K562 (cell line): ENCODE measurements around the gene HSD11B2. TPM values are rescaled to one million over a fixed set of nuclear protein-coding genes. Genes with fewer than 3 reads are reported as not detected.

Experiments used
- ATF7 ChIP-seq: fragments of 450-650 bp; IDR thresholded peaks from 2 replicates; pipeline ENCODE4 v1.7.1; 2014; ENCODE audit warnings: mild to moderate bottlenecking, moderate library complexity
- BMI1 ChIP-seq: fragments of 150-350 bp; IDR thresholded peaks from 2 replicates; pipeline ENCODE4 v1.6.1; 2014; ENCODE audit warnings: low read length
- CREB1 ChIP-seq, 2 experiments: sonication (generic) in 1 of 2; formaldehyde crosslinking in 1 of 2; IDR thresholded peaks; 2 replicates each; pipeline versions ENCODE4 v1.6.1 to v1.8.0; 2012 to 2022; ENCODE audit warnings: inconsistent platforms in 1 of 2, mild to moderate bottlenecking in 1 of 2, missing genetic modification reagents in 1 of 2, moderate library complexity in 1 of 2
- EGR1 ChIP-seq: fragments of 450-650 bp; conservative IDR thresholded peaks from 2 replicates; pipeline ENCODE4 v1.6.1; 2017; ENCODE audit warnings: mild to moderate bottlenecking
- KDM5B ChIP-seq: fragments of 200-600 bp; sonication (generic); IDR thresholded peaks from 2 replicates; pipeline ENCODE4 v1.6.1; 2012; ENCODE audit warnings: low read depth, mild to moderate bottlenecking, moderate library complexity, low read length, control low read depth, inconsistent platforms; ENCODE audit not compliant: insufficient replicate concordance
- MECOM ChIP-seq: fragments of 250-450 bp; sonication (Bioruptor Pico); IDR thresholded peaks from 2 replicates; pipeline ENCODE4 v1.8.0; 2022; ENCODE audit warnings: inconsistent platforms
- MEIS2 ChIP-seq: fragments of 450-650 bp; IDR thresholded peaks from 2 replicates; pipeline ENCODE4 v1.6.1; 2014; ENCODE audit warnings: mild to moderate bottlenecking; ENCODE audit not compliant: partially characterized antibody
- MNT ChIP-seq, 2 experiments: fragments of 450-650 bp; conservative IDR thresholded peaks; 2 replicates each; pipeline ENCODE4 v1.6.1; 2017; ENCODE audit warnings: mild to moderate bottlenecking in 2 of 2, moderate library complexity in 2 of 2
- MYNN ChIP-seq, 2 experiments: sonication (generic); formaldehyde crosslinking in 1 of 2; IDR thresholded peaks; 2 replicates each; pipeline versions ENCODE4 v1.5.0 to v1.6.1; 2016 to 2020; ENCODE audit warnings: antibody characterized with exemption in 1 of 2, missing genetic modification reagents in 1 of 2
- RFX1 ChIP-seq: fragments of 450-650 bp; IDR thresholded peaks from 2 replicates; pipeline ENCODE4 v1.6.1; 2016; ENCODE audit warnings: mild to moderate bottlenecking, moderate library complexity
- polyA plus RNA-seq, 8 experiments: library from polyadenylated mRNA; depleted of rRNA in 4 of 8; stranded (reverse) in 5 of 8; unstranded in 3 of 8; fragments of >200 nt; fragmentation: Nextera tagmentation in 2 of 8; fragmentation: Illumina TruSeq in 1 of 8; extraction: Ambion mirVana in 2 of 8; extraction: Trizol in 1 of 8; gene quantifications; 2 replicates each; pipeline versions ENCODE4 v1.2.1 to v1.2.3, GENCODE V29; 2011 to 2014; ENCODE audit warnings: inconsistent platforms in 1 of 8, missing spikeins in 1 of 8
- total RNA-seq, 7 experiments: library from RNA; depleted of rRNA in 6 of 7; stranded (reverse); fragments of >200 nt in 6 of 7; fragmentation: Illumina TruSeq in 2 of 7; extraction: Trizol in 2 of 7; gene quantifications; 2 replicates each; pipeline versions ENCODE4 v1.2.1 to v1.2.3, GENCODE V29; 2011 to 2021; ENCODE audit warnings: low replicate concordance in 1 of 7
- TF ChIP-seq, protein P1 (sequence below): sonication (generic); formaldehyde crosslinking; IDR thresholded peaks from 2 replicates; pipeline ENCODE4 v1.8.0; 2022; ENCODE audit warnings: mild to moderate bottlenecking, missing genetic modification reagents
- TF ChIP-seq, protein P2 (sequence below), 2 experiments: IDR thresholded peaks; 2 replicates each; pipeline ENCODE4 v1.6.1; 2011; ENCODE audit warnings: borderline replicate concordance in 1 of 2, control low read depth in 1 of 2, low read depth in 1 of 2, low read length in 1 of 2, mild to moderate bottlenecking in 1 of 2, mixed read lengths in 1 of 2, moderate library complexity in 1 of 2; ENCODE audit not compliant: insufficient read depth in 1 of 2, insufficient read length in 1 of 2, poor library complexity in 1 of 2, severe bottlenecking in 1 of 2; ENCODE audit errors: extremely low read depth in 1 of 2

HSD11B2 gene
- total and polyA plus RNA-seq, 9 of the 15 experiments (the other 6 are each of a cell fraction or from before 2014, with no cell fraction given), result 0.08 to 2.0 (median 0.79) TPM

GRCh38 chr16:67396159-67397035 is 34.5 kb upstream of the HSD11B2 start (continued):
- peak in 1 of 2 experiments; percentile 63; a peak in 1 of 4 replicates for TF ChIP-seq MNT (conservative IDR thresholded peaks at IDR 0.05)
- TF ChIP-seq BMI1, result peak; percentile 69
- TF ChIP-seq KDM5B, result no peak
- TF ChIP-seq, protein P1, sequence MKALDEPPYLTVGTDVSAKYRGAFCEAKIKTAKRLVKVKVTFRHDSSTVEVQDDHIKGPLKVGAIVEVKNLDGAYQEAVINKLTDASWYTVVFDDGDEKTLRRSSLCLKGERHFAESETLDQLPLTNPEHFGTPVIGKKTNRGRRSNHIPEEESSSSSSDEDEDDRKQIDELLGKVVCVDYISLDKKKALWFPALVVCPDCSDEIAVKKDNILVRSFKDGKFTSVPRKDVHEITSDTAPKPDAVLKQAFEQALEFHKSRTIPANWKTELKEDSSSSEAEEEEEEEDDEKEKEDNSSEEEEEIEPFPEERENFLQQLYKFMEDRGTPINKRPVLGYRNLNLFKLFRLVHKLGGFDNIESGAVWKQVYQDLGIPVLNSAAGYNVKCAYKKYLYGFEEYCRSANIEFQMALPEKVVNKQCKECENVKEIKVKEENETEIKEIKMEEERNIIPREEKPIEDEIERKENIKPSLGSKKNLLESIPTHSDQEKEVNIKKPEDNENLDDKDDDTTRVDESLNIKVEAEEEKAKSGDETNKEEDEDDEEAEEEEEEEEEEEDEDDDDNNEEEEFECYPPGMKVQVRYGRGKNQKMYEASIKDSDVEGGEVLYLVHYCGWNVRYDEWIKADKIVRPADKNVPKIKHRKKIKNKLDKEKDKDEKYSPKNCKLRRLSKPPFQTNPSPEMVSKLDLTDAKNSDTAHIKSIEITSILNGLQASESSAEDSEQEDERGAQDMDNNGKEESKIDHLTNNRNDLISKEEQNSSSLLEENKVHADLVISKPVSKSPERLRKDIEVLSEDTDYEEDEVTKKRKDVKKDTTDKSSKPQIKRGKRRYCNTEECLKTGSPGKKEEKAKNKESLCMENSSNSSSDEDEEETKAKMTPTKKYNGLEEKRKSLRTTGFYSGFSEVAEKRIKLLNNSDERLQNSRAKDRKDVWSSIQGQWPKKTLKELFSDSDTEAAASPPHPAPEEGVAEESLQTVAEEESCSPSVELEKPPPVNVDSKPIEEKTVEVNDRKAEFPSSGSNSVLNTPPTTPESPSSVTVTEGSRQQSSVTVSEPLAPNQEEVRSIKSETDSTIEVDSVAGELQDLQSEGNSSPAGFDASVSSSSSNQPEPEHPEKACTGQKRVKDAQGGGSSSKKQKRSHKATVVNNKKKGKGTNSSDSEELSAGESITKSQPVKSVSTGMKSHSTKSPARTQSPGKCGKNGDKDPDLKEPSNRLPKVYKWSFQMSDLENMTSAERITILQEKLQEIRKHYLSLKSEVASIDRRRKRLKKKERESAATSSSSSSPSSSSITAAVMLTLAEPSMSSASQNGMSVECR (CRISPR knock-in tag), result peak; percentile 81; the same call in 1 of the 2 replicates
- TF ChIP-seq, protein P2, sequence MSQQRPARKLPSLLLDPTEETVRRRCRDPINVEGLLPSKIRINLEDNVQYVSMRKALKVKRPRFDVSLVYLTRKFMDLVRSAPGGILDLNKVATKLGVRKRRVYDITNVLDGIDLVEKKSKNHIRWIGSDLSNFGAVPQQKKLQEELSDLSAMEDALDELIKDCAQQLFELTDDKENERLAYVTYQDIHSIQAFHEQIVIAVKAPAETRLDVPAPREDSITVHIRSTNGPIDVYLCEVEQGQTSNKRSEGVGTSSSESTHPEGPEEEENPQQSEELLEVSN (IDR thresholded peaks at IDR 0.05; ENCODE audit: borderline replicate concordance in 1 of 2, extremely low read depth in 1 of 2, insufficient read depth in 1 of 2, insufficient read length in 1 of 2, low read depth in 1 of 2, low read length in 1 of 2, poor library complexity in 1 of 2, severe bottlenecking in 1 of 2), result no peak
- no peak for TF ChIP-seq MECOM
- 0 out of 2 replicates have a peak, but pooled peaks have one; percentile 13 for TF ChIP-seq CREB1 (IDR thresholded peaks at IDR 0.05)
- TF ChIP-seq CREB1 (CRISPR knock-in tag; IDR thresholded peaks at IDR 0.05), result no peak
- peak; percentile 50 for TF ChIP-seq MEIS2
- TF ChIP-seq EGR1, result peak; percentile 72
- TF ChIP-seq RFX1, result peak; percentile 97
- TF ChIP-seq MYNN (IDR thresholded peaks at IDR 0.05), result peak; percentile 68; the same call in 1 of the 2 replicates
- no peak for TF ChIP-seq MYNN (CRISPR knock-in tag; IDR thresholded peaks at IDR 0.05)
- peak; percentile 14; the same call in 1 of the 2 replicates for TF ChIP-seq ATF7
- TF ChIP-seq, all 486 proteins: peak for 40
